H9 (cell line): ENCODE results near the gene DBX2. TPM values are rescaled to one million over a fixed set of nuclear protein-coding genes. Genes with fewer than 3 reads are reported as not detected.

Experiments
- DNase-seq: peaks from one replicate; pipeline ENCODE4 v3.0.0-alpha.2; 2017
- H2AFZ ChIP-seq: one replicate; pipeline ENCODE4 v1.6.1; 2013; ENCODE audit warnings: mild to moderate bottlenecking, low read length, control low read depth, moderate library complexity
- H2AK5ac ChIP-seq: 2 replicates; pipeline ENCODE4 v1.6.1; 2013; ENCODE audit warnings: low read length, control low read depth, mixed read lengths; ENCODE audit not compliant: insufficient read length
- H2BK120ac ChIP-seq: one replicate; pipeline ENCODE4 v1.6.1; 2013; ENCODE audit warnings: low read depth, mild to moderate bottlenecking, low read length, control low read depth, inconsistent platforms; ENCODE audit not compliant: poor library complexity, severe bottlenecking
- H2BK12ac ChIP-seq: 2 replicates; pipeline ENCODE4 v1.6.1; 2013; ENCODE audit warnings: low read length, control low read depth, mixed read lengths, low read depth; ENCODE audit not compliant: insufficient read length
- H2BK15ac ChIP-seq: 2 replicates; pipeline ENCODE4 v1.6.1; 2013; ENCODE audit warnings: low read depth, low read length, control low read depth
- H2BK20ac ChIP-seq: one replicate; pipeline ENCODE4 v1.6.1; 2013; ENCODE audit warnings: low read depth, mild to moderate bottlenecking, low read length, control low read depth, inconsistent platforms; ENCODE audit not compliant: poor library complexity, severe bottlenecking
- H2BK5ac ChIP-seq: 2 replicates; pipeline ENCODE4 v1.6.1; 2013; ENCODE audit warnings: low read length, control low read depth, mixed read lengths; ENCODE audit not compliant: insufficient read length
- H3K14ac ChIP-seq: 2 replicates; pipeline ENCODE4 v1.6.1; 2013; ENCODE audit warnings: low read length, control low read depth; ENCODE audit not compliant: insufficient read depth
- H3K18ac ChIP-seq: 2 replicates; pipeline ENCODE4 v1.6.1; 2013; ENCODE audit warnings: low read depth, mild to moderate bottlenecking, mixed read lengths, low read length, control low read depth; ENCODE audit not compliant: insufficient read length
- H3K23ac ChIP-seq: 2 replicates; pipeline ENCODE4 v1.6.1; 2013; ENCODE audit warnings: low read length, control low read depth, mixed read lengths, low read depth; ENCODE audit not compliant: insufficient read length
- H3K23me2 ChIP-seq: 2 replicates; pipeline ENCODE4 v1.6.1; 2013; ENCODE audit warnings: low read depth, mild to moderate bottlenecking, mixed read lengths, low read length, control low read depth; ENCODE audit not compliant: insufficient read length, poor library complexity, severe bottlenecking
- H3K27ac ChIP-seq: 2 replicates; pipeline ENCODE4 v1.5.1; 2013; ENCODE audit warnings: low read length, control low read depth, mixed read lengths, low read depth; ENCODE audit not compliant: insufficient read length
- H3K27me3 ChIP-seq: 2 replicates; pipeline ENCODE4 v1.6.1; 2013; ENCODE audit warnings: low read length, control low read depth, inconsistent platforms; ENCODE audit not compliant: insufficient read depth
- H3K4ac ChIP-seq: 2 replicates; pipeline ENCODE4 v1.6.1; 2013; ENCODE audit warnings: low read depth, mild to moderate bottlenecking, control low read depth, inconsistent platforms, low read length, moderate library complexity
- H3K4me1 ChIP-seq: 2 replicates; pipeline ENCODE4 v1.6.1; 2013; ENCODE audit warnings: low read length, control low read depth, inconsistent platforms; ENCODE audit not compliant: insufficient read depth
- H3K4me2 ChIP-seq: 2 replicates; pipeline ENCODE4 v1.6.1; 2013; ENCODE audit warnings: low read length, control low read depth, mixed read lengths; ENCODE audit not compliant: insufficient read length, insufficient read depth
- H3K56ac ChIP-seq: 2 replicates; pipeline ENCODE4 v1.6.1; 2013; ENCODE audit warnings: low read depth, mild to moderate bottlenecking, mixed read lengths, low read length, control low read depth; ENCODE audit not compliant: insufficient read length
- H3K79me1 ChIP-seq: 2 replicates; pipeline ENCODE4 v1.6.1; 2013; ENCODE audit warnings: low read depth, mild to moderate bottlenecking, moderate library complexity, low read length, control low read depth, inconsistent platforms; ENCODE audit not compliant: insufficient read depth, poor library complexity, severe bottlenecking
- H3K79me2 ChIP-seq: 2 replicates; pipeline ENCODE4 v1.6.1; 2013; ENCODE audit warnings: low read length, control low read depth, inconsistent platforms; ENCODE audit not compliant: insufficient read depth
- H3K9ac ChIP-seq: 2 replicates; pipeline ENCODE4 v1.6.1; 2013; ENCODE audit warnings: low read length, control low read depth, mixed read lengths; ENCODE audit not compliant: insufficient read length; ENCODE audit errors: extremely low read depth
- H3K9me3 ChIP-seq: one replicate; pipeline ENCODE4 v1.6.1; 2013; ENCODE audit warnings: low read depth, low read length, inconsistent platforms; ENCODE audit not compliant: control insufficient read depth
- H3T11ph ChIP-seq: one replicate; pipeline ENCODE4 v1.6.1; 2013; ENCODE audit warnings: mild to moderate bottlenecking, low read length, control low read depth, inconsistent platforms
- H4K20me1 ChIP-seq: one replicate; pipeline ENCODE4 v1.6.1; 2013; ENCODE audit not compliant: control insufficient read depth, insufficient read length, insufficient read depth
- H4K5ac ChIP-seq: 2 replicates; pipeline ENCODE4 v1.6.1; 2013; ENCODE audit warnings: low read depth, mild to moderate bottlenecking, mixed read lengths, low read length, control low read depth; ENCODE audit not compliant: insufficient read length
- H4K8ac ChIP-seq: replicated peaks from 2 replicates; pipeline ENCODE4 v1.6.1; 2013; ENCODE audit warnings: low read length, control low read depth, mixed read lengths, low read depth; ENCODE audit not compliant: insufficient read length
- H4K91ac ChIP-seq: 2 replicates; pipeline ENCODE4 v1.6.1; 2013; ENCODE audit warnings: low read depth, mild to moderate bottlenecking, moderate library complexity, mixed read lengths, low read length, control low read depth; ENCODE audit not compliant: insufficient read length
- H3K27ac Mint-ChIP-seq, 3 experiments: 2 replicates in 2 of 3; 3 replicates in 1 of 3; pipeline ENCODE4 v1.8.0; 2020 to 2021; ENCODE audit warnings: mixed read lengths in 3 of 3, mild to moderate bottlenecking in 1 of 3, moderate library complexity in 1 of 3
- H3K27me3 Mint-ChIP-seq: 2 replicates; pipeline ENCODE4 v1.8.0; 2021; ENCODE audit warnings: low read depth, mild to moderate bottlenecking, moderate library complexity, mixed read lengths
- H3K36me3 Mint-ChIP-seq, 3 experiments: 2 replicates in 2 of 3; 3 replicates in 1 of 3; pipeline ENCODE4 v1.8.0; 2020 to 2021; ENCODE audit warnings: low read depth in 3 of 3, mixed read lengths in 3 of 3; ENCODE audit not compliant: insufficient read depth in 1 of 3
- H3K4me1 Mint-ChIP-seq, 2 experiments: 2 replicates each; pipeline ENCODE4 v1.8.0; 2020; ENCODE audit warnings: mixed read lengths in 2 of 2
- H3K4me3 Mint-ChIP-seq, 2 experiments: 2 replicates in 1 of 2; 3 replicates in 1 of 2; pipeline ENCODE4 v1.8.0; 2020 to 2021; ENCODE audit warnings: mild to moderate bottlenecking in 2 of 2, mixed read lengths in 2 of 2, moderate library complexity in 1 of 2
- H3K9me3 Mint-ChIP-seq, 2 experiments: 2 replicates in 1 of 2; 3 replicates in 1 of 2; pipeline ENCODE4 v1.8.0; 2020; ENCODE audit warnings: mild to moderate bottlenecking in 2 of 2, mixed read lengths in 2 of 2, moderate library complexity in 1 of 2
- whole genome bisulfite sequencing: extraction: QIAGEN DNeasy Blood & Tissue Kit; methylation state at CpG from one replicate; pipeline ENCODE4 v1.1.7; 2013; ENCODE audit warnings: missing lambda C conversion rate, low lambda C conversion rate, mixed read lengths; ENCODE audit not compliant: insufficient read length; ENCODE audit errors: extremely low coverage; 5-methylcytosine and 5-hydroxymethylcytosine counted together
- total RNA-seq: library from RNA; stranded (reverse); gene quantifications from 2 replicates; pipeline ENCODE4 v1.2.1, GENCODE V29; 2021
- TF ChIP-seq, protein P1 (sequence below): fragments of 200-600 bp; sonication (generic); conservative IDR thresholded peaks from 3 replicates; pipeline ENCODE4 v1.8.0; 2021; ENCODE audit warnings: antibody characterized with exemption, mild to moderate bottlenecking

Gene DBX2
- total RNA-seq, 1 experiment from 2014 or later: not detected

DNA sequence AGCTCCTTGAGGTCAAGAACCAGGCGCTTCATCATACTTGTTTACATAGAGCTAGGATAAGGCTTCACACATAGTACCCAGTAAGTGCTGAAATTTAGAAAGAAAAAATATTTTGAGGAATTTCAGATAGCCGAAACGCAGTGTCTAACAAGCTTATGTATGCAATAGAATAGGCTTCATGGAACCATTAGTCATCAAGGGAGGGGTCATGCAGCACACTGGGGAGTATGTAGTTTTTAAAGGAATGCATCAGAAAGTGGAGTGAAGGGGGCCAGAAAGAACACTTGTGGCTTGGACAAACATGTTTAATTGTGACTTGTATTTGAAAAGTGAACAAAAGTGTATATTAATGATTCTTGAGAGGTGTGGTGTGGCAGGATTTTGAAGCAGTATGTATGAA is 38.1 kb downstream of the DBX2 start:
- Histone ChIP-seq H3K4me1 (no peaks in the 10 kb centered on the region), H2BK12ac (no peak overlapping the region), H3K4me2 (no peak overlapping the region), H3K18ac (no peak overlapping the region), H2BK120ac (no peak overlapping the region), H4K8ac (no peak overlapping the region), H3K14ac (no peak overlapping the region), H2BK20ac (no peak overlapping the region), H3K9ac (no peak overlapping the region), H4K5ac (no peak overlapping the region), H3K27ac (no peak overlapping the region), H2BK15ac (no peak overlapping the region), H4K20me1 (no peaks in the 10 kb centered on the region), H3K79me2 (no peaks in the 10 kb centered on the region), H3K79me1 (no peaks in the 10 kb centered on the region), H3K56ac (no peak overlapping the region), H3K23ac (no peak overlapping the region), H3K4ac (no peak overlapping the region), H2BK5ac (no peak overlapping the region), H3K9me3 (no peaks in the 10 kb centered on the region), H3T11ph (no peak overlapping the region), H2AFZ (no peak overlapping the region), H3K23me2 (no peaks in the 10 kb centered on the region), H2AK5ac (no peak overlapping the region), H4K91ac (no peak overlapping the region), H3K27me3 (no peaks in the 10 kb centered on the region)
- Mint-ChIP-seq H3K27ac (no peak overlapping the region), H3K4me1 (no peaks in the 10 kb centered on the region), H3K4me3 (no peak overlapping the region), H3K36me3 (no peaks in the 10 kb centered on the region), H3K9me3 (no peaks in the 10 kb centered on the region), H3K27me3 (no peaks in the 10 kb centered on the region)
- no CpG with 5 or more reads among the region's 3 CpGs for WGBS
- no peak for DNase-seq
- TF ChIP-seq, protein P1, sequence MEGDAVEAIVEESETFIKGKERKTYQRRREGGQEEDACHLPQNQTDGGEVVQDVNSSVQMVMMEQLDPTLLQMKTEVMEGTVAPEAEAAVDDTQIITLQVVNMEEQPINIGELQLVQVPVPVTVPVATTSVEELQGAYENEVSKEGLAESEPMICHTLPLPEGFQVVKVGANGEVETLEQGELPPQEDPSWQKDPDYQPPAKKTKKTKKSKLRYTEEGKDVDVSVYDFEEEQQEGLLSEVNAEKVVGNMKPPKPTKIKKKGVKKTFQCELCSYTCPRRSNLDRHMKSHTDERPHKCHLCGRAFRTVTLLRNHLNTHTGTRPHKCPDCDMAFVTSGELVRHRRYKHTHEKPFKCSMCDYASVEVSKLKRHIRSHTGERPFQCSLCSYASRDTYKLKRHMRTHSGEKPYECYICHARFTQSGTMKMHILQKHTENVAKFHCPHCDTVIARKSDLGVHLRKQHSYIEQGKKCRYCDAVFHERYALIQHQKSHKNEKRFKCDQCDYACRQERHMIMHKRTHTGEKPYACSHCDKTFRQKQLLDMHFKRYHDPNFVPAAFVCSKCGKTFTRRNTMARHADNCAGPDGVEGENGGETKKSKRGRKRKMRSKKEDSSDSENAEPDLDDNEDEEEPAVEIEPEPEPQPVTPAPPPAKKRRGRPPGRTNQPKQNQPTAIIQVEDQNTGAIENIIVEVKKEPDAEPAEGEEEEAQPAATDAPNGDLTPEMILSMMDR: no peak
